HG02943 (cell line): ENCODE data around the gene CLDN16.

Experiments used
- ATAC-seq: cut with Tn5 transposase; IDR thresholded peaks from one replicate; pipeline ENCODE4 v1.9.1; 2021; ENCODE audit warnings: mild to moderate bottlenecking, low read depth, moderate library complexity; ENCODE audit not compliant: unreplicated experiment

CLDN16 gene, protein sequence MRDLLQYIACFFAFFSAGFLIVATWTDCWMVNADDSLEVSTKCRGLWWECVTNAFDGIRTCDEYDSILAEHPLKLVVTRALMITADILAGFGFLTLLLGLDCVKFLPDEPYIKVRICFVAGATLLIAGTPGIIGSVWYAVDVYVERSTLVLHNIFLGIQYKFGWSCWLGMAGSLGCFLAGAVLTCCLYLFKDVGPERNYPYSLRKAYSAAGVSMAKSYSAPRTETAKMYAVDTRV

DNA sequence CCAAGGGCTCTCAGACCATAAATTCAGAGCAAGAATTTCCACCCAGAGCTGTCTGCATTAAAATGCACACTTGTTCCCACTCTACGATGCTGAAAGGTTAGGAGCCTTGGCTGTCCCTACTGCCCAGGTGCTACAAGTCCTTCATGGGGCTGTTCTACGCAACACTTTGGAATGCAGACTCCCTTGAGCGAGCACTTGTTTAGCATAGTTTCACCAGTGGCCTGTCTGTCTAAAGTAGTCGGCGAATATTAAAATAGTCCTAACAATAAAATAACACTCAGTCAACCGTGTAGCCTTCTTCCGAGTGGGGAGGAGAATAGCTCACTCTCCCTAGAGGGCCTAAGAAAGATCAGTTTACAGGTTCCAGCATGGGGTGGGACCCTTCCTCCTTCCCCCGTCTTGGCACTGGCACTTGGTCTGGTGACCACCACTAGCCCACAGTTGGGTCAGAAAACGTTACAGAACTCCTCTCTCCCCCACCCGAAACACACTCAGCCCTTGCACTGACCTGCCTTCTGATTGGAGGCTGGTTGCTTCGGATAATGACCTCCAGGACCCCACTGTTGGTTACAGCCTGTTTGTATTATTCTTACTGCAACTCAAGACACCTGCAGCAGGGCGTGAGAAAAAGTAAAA, at the start of gene CLDN16:
CLDN16 (plus strand) TSS at position 586 of the 636 bp plus-strand sequence. CDS start 167 bp downstream, outside the sequence.
- no peak for ATAC-seq

DNA sequence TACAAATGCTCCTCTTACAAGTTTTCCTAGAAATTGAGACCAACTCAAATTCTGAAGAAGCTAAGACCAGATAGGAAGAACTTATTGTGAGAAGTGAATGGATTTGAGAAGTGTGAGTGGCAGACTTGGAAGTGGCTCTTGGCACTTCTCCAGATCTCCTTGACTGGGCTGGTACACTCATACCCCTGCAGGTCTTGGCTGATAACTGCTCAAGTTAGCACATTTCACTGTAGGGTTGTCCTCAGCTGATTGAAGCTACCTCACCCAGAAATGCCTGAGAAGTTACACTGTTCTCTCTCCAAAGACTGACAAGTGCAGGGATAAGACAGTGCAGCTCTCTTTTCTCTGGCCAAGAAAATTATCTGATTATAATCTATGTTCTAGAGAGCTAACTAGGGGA, 49.2 kb upstream of the CLDN16 start:
- ATAC-seq = no peak

DNA sequence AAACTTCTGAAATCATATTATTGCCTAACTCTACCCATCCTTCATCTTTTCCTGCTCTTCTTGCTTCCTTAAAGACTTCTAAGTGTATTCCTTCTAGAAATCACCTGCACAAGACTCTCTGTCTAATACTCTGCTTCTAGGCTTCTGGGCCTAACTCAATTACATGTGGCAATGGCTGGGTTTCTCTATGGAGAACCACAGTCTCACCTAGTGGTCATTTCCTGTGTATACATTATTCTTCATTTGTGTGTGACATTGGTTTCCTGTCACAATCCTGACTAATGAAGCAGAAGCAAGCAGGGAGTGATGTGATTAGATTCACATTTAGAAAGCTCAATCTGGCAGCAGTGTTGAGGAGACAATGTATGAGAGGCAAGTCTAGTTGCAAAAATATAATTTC, 48.8 kb upstream of the CLDN16 start:
- ATAC-seq = no peak

DNA sequence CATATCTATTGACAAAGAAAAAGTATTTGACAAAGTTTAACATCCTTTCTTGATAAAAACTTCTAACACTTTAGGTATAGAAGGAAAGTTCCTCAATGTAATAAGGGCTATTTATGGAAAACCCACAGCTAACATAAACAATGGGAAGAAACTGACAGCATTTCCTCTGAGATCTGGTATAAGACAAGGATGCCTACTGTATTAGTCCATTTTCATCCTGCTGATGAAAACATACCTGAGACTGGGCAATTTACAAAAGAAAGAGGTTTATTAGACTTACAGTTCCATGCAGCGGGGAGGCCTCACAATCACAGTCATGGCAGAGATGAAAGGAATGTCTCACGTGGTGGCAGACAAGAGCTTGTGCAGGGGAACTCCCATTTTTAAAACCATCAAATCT, 47.9 kb upstream of the CLDN16 start:
- ATAC-seq = no peak

DNA sequence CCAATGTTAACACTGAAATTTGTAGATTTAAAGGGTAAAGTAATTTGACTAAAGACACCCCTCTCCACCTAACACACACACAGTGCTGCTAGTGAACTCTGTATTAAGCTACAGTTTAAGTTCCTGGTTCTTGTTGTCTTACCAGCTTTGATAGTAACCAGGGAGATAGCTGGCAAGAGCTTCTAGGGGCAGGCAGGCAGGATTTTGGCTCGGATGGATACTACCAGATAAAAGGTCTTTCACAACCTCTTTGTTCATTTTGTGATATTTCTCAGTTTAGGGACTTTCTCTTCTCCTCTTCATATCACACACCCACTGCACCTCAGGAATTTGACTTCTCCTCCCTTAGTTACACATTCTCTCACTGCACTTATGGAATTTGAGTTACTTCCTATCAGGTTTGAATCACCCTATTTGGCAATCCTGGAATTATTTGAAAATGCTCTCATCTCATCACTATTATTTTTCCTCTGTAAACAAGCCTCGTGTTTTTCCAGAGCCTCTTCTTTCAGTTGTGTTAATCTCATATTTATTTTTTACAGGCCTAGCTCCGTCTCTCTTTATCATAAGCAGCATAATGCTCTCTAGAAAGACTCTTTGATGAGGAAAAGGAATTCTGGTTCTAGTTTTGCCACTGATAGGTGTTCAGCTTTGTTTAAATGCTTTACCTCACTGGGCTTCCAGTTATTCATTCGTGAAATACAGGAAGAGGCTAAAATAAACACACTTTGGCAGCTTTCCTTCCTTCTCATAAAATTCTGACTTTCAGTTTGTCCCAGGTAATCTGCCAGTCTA, 42.7 kb upstream of the CLDN16 start:
- ATAC-seq = no peak

DNA sequence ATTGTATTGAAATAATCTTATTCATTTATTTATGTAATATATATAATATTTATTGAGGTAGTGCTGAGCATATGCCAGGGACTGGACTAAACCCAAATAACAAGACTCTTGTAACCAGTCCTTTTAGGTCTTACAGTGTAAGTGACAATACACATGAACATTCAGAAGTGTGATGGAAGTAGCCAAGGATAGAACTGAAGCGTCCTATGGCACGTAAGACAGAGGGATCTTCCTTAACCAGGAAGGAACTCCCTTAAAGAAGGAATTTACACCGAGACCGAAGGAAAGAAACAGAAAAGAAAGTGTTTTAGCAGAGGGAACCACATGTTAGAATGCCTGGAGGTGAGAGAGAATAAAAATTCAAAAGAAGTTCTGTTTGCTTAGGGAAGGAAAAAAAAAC, 42.1 kb upstream of the CLDN16 start:
- ATAC-seq = no peak

DNA sequence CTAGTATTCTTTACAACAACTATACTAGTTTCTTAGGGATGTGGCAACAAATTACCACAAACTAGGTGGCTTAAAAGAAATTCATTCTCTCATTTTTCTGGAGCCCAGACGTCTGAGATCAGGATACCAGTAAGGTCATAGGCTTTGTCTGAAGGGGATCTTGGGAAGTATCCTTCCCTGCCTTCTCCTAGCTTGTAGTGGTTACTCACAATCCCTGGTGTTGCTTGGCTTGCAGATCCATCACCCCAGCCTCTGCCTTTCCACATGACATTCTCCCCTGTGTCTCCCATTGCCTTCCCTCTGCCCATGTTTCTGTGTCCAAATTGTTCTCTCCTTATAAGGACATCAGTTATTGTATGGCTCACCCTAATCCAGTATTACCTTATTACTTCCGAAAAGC, 41.4 kb upstream of the CLDN16 start:
- ATAC-seq = no peak

DNA sequence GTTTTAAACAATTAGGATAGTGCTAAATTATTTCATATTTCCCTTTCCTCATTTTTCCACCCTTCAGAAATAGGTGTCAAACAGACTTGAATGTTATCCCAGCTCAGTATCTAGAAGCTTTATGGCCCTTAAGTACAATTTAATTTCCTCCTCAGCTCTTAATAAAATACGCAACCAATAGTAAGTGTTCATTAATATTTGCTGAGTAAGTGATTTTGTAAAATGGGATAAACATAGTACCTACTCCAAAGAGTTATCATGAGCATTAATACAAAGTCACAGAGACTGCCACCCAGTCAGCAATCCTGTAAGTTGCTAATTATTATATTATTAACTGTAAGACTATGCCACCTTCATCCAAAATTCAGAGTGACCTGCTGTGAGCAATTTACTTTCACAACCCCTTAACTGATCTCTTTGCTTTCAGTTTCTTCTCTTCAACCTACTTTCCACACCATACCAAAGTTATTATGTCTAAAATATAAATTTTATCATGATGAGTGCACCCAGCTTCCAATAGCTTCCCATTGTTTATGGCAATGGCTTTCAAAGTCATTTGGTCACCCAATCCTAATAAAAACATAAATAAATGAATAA, 35.0 kb upstream of the CLDN16 start:
- ATAC-seq = no peak

DNA sequence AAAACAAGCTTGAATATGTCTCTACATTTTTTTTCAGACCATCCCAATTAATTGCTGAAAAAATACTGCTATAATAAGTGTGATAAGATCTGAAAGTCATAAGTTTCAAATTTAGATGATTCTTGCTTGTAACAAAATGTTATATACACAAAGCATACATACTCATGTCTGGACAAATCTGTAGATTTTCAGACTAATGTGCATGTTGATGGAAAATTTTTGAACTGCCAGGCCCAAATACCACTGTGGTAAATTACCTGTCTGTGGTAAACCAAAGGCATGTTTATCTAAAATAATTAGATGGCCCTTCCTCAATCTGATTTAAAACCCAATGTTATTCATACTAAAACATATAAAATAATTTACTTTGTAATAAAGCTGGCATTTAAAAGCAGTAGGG, 31.7 kb upstream of the CLDN16 start:
- ATAC-seq = no peak

DNA sequence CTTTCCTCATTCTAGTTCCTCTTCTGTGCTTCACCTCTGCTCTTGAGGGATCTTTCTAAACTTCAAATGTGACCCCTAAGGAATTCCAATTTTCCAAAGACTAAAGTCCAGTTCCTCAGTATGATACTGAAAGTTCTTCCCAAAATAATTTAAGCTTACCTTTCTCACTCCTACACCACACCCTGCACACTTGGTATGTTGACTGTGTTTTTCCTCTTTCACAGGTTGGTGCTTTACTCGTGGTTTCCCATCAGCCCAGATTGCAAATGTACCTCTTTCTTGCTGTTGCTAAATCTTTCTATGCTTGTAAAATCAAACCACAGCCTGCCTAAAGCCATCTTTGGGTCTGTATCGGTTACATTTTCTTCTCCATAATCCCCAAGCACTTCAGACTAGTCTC, 30.5 kb upstream of the CLDN16 start:
- no peak for ATAC-seq

DNA sequence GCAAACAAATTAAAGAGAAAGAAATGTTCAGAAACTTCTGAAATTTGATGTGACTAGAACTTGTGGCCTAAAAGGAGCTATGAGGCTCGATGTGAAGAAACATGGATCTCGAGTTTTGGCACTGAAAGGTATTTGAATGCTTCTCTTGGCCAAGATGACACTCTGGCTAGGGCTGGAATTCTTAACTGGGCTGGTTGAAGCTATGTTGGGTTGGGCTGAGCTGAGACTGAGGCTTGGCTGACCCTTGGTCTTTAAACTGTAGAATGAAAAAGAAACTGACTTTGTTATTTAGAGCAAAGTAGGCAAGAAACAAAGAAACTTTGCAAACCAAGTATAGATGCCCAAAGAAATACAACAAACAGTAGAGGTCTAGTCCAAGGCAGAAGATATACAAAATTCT, 28.1 kb upstream of the CLDN16 start:
- no peak for ATAC-seq

DNA sequence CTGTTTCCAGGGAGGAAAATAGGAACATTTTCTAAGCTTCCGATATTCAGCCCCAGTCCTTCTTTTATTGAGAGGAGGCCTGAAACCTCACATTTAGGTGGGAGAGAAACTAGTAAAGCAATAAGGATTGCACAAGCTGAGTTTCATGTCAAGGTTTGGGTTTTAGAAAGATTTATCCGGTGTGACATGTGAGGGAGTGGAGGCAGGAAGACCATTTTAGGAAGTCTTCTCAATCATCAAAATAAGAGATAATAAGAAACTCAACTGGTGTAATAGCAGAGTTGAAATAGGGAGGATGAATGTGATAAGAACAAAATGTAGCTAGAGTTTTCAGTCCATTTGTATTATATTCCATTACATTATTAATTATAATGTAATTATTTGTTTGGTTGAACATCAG, 27.7 kb upstream of the CLDN16 start:
- no peak for ATAC-seq

DNA sequence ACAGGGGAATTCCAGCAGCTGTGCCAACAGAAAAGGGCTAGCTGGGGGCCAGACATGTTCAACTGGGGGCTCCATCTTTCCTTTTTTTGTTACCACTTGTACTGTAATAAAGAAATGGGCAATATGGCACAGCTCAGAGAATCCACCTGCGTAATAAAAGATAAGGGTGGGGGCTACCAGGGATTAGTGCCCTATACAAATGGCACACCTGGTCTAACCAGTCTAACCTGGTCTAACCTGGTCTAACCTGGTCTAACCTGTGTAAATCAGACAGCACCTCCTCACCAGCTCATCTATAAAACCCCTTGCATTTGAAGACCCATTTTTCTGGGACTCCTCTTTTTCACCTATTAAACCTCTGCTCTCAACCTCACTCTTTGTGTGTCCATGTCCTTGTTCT, 26.2 kb upstream of the CLDN16 start:
- no peak for ATAC-seq

DNA sequence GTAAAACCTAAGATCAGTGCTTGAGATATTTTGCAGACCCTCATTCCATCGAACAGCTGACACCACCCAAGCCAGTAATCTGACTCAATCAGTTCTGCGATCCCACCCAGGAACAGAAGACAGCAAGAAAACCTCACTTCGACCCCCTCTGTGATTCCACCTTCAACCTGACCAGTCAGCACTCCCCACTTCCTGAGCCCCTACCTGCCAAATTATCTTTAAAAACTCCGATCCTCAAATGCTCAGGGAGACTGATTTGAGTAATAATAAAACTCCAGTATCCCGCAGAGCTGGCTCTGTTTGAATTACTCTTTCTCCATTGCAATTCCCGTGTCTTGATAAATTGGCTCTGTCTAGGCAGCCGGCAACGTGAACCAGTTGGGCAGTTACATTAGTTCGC, 25.7 kb upstream of the CLDN16 start:
- ATAC-seq = no peak

DNA sequence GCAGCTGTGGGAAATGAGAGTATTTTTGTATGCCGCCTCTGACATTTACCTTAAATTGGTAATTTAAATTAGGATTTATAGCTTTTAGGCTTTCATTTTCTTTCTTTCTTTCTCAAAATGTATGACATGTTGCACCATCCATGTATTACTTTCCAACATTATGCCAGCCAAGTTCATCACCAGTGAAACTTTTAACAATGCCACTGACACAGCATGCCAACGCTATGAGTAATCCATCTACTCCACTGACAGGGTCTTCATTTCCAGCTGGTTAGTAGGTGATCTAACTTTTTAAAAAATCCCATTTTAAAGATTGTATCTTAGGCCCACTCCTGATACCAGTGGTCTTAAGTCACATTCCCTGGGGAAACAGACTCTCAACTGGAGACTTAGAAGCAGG, 21.8 kb upstream of the CLDN16 start:
- no peak for ATAC-seq

DNA sequence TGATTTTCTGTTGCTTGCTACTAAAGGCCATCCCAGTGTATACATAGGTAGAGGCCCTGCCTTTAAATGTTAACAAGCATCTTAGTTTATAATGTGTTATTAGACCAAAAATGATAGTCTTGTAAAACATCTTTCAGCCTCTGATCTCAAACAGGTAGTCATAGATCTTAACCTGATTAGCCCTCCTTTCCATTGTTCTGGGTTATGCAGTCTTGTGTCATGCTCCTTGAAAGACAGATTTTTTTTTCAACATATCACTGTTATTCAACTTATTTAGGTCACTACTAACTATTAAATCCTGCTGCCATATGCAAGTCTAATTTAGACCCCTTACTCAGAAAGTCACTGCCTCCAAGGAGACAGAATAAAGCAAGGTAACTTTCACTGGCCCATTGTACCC, 19.1 kb upstream of the CLDN16 start:
- no peak for ATAC-seq

DNA sequence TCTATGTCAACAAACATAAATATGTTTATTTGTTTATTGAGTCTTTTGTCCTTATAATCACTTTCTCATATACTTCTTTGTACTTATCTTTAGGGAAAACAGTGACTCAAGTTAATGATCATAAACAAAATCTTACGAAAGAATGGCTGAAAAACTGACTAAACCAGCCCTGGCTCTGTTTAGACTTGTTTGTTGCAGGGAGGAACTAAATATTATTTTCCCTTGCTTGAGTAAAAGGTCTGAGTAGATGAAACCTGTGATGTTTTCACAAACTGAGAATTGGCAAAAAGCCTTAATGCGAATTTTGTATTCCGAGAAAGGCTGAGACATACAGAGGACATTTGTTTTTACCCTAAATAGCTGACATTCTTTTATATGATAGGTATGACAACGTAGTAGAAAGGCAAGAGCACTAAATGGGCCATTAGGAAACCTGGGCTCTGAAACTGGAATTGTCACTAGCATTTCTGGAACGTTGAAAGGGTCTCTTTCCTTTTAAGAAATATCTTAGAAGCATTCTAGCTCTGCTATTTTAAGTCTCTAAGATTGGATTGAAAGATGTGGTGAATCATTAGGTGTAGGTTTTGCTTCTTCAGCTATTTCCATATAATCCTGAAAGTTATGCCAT, 18.2 kb upstream of the CLDN16 start:
- no peak for ATAC-seq

DNA sequence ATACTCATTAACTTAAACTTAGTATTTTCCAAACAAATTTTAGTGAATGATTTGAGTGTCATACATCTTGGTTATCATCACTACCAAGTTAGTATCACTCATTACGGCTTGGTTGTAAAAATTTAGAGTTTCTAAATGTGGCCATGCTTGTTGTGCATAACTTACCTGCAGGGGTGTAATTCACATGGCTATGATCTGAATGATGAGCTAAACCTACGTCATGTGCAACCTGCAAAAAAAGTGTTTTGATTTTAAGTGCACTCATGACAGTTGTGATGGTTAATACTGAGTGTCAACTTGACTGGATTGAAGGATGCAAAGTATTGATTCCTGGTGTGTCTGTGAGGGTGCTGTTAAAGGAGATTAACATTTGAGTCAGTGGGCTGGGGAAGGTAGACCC, 17.6 kb upstream of the CLDN16 start:
- no peak for ATAC-seq

DNA sequence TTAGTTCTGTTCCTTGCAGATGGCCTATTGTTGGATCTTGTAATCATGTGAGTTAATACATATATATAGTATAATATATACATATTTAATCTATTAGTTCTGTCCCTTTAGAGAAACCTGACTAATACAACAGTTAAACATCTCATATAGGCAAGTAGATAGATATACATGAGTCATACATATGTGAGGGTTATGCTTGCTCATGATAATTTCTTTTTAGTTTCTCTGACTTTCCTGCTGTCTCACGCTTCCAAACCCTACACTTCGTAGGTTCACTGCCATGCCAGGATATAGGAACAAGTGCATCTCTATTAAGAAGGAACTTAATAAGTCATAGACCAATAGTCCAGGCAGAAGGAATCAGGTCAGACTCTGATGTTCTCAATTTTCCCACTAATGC, 16.8 kb upstream of the CLDN16 start:
- ATAC-seq = no peak

DNA sequence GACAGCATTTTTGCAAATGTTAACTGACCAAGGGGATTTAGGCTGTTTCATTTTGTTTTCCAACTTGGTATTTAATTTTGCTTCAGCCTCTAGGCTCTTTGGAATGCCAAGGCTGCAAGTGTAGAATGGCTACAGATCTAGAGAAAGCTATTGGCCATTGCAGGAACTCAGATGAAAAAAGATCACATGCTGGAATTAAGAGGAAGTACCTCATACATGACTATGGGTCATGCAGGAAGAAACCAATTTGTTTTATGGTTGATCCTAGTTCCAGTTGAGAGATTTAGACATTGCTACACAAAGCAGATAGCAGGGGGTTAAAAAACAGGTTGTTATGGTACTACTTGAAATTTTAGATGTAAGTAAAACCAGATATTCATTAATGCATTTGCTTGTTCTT, 12.7 kb upstream of the CLDN16 start:
- ATAC-seq = no peak

DNA sequence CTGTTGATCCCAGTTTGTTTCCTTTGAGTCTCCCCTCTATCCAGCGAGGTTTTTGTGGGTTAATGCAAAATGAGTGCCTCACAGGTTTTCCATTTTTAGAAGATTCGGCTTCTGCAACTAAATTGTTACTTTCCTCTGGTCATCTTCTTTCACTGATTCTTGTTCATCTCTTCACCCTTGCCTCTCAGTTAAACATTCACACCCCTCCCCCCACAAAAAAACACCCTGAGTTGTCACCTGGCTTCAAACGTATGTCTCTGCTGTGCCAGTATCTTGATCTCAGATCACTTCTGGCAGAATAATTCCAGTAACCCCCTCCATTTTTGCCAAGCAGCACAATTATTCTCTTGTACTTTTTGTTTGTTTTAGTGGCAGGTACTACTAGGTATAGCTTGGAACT, 12.3 kb upstream of the CLDN16 start:
- no peak for ATAC-seq
